GM21360 (cell line): ENCODE measurements around the gene TM4SF18.
A peak's percentile ranks its signal among the peaks of the same experiment; 100 is the strongest.
"Not testable (repeated sequence)": the region's sequence is repeated elsewhere in the genome, so short reads cannot be mapped to it uniquely, and the experiment has no call there.

Source experiments
- ATAC-seq: cut with Tn5 transposase; IDR thresholded peaks from one replicate; pipeline ENCODE4 v1.9.1; 2021; ENCODE audit warnings: mild to moderate bottlenecking, moderate library complexity; ENCODE audit not compliant: unreplicated experiment

The TM4SF18 gene

DNA sequence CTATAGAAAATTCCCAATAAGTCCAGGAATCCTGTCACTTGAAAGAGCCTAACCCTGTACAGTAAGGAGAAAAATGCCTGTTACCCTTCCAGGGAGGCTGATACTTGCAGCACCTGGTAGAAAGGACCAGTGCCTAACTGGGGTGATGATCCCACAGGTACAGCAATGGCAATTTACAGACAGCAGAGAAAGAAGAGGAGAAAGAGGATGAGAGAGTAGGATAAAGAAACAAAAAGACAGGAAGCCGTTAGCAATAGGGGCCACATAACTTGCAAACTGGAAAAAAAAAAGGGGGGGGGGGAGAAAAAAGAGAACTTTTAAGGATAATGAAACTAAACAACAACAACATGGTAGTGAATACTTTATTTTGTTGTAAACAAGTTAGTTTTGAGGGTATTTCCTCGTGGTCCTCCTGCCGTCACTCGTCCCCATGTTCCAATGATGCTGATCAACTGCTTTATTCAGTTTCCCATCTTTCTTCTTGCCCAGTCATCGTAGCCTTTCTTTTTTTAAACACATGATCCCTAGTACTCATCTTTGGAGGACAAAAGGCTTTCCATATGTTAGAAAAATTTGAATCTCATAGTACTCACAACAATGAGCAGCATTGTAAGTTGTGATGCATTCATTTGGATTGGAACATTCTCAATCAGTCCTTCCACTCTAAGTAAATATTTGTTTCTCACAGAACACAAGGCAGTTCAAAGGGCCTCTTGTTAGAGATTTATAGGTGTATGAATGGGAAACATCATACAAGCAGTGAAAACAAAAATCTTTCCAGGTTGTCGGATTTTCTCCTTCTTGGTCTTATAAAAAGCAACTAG is 35.5 kb upstream of the TM4SF18 start:
- no peak for ATAC-seq

DNA sequence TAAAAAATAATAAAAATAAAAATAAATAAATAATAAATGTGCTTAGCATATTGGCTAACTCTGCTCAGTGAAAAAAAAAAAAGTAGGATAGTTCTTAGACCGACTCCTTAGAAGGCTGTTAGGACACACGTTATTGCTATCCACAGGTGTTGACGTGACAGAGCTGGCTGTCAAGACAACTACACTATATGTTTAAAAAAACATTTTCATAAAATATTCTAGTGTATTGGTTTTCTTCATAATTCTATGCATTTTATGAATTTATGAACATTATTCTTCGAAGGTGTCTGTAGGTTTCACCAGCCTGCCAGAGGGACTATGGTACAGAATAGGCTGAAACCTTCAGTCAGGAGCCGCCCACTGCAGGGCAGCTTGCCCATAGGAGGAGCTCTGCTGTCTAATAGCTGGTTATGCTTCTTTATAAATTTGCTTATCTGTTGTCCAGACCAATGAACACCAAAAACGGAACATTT is 34.8 kb upstream of the TM4SF18 start:
- ATAC-seq: no peak

DNA sequence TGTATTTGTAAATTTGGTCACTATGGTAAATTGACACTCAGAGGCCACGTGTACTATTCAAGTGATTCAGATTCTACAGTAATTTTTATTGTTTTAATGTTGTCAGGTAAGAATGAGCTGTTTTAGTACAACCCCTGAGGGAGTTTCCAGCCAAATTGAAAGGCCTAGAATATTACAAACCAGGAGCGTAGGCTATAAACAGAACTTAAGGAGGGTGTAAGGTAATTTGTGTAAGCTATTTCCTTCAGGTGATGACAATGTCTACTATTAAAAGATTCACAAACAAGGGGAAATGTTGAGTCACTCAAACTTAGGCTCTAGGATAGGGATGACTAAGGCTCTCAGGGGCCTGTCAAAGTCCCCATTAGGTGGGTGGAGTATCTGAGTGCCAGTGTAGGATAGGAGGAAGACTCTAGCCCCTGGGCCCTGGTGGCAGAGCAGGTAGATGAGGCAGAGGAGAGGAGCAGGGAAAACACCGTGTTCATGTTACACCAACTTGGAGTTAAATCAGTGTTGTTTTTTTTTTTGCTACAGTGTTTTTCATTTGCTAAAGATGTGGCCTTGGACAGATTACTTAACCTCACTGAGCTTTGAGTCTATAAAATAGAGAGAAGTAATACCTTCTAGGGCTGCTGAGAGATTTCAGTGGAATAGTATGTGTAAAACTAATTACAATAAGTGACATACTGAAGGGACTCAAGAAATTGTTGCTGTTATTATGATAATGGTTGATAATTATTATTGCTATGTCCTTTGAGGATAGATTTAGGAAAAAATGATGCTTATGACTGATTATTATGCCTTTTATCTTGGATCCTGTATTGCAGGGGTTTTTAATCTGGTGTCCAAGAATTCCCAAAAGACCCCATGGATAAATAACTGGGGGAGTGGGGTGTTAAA is 33.8 kb upstream of the TM4SF18 start:
- no peak for ATAC-seq

DNA sequence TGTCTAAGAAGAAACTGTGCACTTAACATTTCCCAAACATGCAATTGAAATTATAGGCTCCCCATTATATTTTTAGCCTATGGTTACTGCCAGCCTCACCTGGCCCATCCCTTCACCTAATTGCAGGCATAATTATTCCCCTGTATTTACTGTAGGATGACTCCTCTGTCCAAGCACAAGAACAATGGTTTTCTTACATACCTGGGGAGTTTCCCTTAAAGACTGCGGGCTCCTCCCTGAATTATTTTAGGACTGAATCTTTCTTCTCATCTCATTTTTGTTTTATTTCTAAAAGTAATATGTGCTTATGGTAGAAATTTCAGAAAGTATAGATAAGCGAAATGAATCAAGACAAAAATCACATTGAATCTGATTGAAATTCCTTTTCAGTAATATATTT is 32.6 kb upstream of the TM4SF18 start:
- no peak for ATAC-seq

DNA sequence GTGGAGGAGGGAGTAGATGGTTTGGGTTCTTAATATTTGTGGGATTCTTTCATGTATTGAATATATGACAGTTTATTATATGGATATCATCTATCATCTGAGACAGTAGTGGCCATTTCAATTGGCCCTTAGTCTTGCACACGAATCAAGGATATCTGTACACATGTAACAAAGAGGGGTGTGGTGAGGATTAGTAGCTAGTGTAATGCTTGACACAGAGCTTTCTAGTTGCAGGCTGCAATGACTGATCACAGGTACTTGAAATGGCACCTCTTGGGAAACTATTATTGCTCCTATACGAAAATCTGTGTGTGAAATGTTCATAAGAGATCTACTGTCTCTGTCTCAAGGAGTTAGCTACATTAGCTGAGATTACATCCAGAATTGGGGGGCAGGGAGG is 31.2 kb upstream of the TM4SF18 start:
- no peak for ATAC-seq

DNA sequence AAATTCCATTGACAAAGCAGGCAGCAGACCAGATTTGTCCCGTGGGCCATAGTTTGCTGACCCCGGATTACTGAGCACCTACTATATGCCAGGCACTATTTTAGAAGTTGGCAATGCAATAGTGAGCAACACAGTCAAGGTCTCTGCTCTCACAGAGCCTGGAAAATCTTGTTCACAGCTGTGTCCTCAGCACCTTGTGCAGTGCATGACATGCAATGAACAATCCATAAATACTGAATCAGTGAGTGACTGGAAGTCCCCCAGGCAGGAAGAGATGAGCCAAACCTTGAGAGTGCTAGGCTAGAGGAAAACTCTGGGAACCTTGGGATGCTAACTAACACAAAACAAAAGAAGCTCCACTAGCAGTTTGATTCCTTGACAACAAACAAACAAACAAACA is 29.6 kb upstream of the TM4SF18 start:
- ATAC-seq: no peak

DNA sequence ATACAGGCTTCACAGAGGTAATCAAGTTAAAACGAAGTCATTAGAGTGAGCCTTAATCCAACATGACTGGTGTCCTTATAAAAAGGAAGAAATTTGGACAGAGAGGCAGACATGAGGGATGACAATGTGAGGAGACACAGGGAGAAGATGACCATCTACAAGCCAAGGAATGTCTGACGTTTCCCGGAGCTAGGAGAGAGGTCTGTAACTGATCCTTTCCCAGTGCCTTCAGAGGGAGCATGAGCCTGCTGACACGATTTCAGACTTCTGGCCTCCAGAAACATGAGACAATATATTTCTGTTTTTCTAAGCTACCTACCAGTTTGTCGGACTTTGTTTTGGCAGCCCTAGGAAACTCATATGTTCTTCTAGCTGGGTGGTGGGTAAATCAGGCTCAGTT is 28.9 kb upstream of the TM4SF18 start:
- no peak for ATAC-seq

DNA sequence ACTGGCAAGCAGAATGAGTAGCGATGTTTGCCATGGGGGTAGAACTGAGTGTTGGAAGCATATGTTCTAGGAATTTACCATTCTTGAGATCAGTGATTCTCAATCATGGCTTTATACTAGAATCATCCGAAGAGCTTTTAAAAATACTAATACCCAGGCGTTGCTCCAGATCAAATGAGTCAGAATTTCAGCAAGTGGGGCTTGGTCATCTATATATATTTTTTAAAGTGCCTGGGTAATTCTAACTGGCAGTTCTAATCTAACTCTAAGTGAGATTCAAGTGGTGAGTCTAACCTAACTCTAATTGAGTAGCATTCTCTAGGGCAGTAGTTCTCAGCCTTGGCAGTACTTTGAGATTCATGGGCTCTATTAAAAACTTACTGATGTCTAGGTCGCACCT is 23.2 kb upstream of the TM4SF18 start:
- ATAC-seq: no peak

DNA sequence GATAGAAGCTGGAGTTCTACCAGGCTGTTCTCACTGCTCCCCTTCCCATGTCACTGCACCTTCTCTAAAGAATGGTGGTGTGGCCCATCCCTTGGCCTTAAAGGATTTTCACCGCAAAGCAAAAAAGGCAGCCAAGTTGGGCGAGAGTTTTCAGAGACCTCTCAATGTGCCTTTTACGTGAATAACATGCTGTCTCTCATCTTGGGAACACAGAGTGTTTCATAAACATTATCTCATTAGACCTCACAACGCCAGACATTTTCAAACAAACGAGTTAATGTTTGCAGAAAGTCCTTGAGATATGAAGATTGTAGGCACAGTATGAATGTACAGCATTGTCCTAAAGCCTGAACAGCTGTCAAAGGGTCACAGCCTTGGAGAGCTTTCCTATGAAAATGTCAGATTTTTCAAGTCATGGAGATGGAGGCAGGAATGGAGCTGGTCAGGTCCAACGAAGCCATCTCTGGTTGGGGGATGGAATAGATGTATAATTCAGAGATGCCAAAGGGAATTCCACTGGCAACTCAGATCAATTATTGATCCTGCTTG is 22.7 kb upstream of the TM4SF18 start:
- no peak for ATAC-seq

DNA sequence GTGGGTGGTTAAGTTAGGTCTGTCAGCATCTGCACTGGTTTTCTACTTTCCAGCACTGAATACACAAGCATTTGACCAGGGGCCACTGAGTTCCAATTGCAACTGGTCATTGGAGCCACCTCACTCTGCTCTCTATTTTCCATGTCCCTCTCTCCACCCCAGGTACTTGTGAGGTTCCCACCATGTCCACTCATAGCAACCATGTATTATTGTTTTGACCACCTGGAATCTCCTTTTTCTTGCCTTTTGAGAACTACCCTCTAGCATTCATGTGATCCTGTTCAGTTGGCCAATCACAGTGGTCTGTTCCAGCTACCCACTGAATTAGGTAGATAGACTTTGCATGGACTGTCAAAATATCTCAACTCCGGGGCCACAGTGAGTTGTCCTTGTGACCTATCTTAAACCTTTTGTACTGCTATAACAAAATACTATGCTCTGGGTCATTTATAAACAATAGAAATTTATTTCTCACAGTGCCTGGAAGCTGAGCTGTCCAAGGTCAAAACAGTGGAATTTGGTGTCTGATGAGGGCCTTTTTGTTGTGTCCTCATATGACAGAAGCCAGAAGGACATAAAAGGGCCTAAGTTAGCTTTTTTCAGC is 20.2 kb upstream of the TM4SF18 start:
- ATAC-seq: no peak

DNA sequence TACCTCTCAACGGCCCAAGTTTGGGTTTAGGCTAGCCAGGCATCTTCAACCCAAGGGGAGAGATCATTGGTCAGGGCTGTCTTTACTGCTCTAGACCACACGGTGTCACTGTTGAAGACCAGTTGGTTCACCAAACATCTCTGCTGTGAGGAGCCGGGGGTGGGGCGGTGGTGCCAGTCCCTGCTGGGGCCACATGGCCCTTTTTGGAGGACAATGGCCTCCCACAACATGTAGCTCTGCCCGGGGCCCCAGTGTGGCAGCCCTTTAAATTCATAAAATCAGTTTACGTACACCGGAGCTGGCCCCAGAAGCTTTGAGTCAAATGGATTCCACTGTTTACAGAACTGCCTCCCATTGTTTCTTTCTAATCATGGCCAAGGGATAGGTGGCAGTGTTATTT is 19.1 kb upstream of the TM4SF18 start:
- ATAC-seq: peak; percentile 92

DNA sequence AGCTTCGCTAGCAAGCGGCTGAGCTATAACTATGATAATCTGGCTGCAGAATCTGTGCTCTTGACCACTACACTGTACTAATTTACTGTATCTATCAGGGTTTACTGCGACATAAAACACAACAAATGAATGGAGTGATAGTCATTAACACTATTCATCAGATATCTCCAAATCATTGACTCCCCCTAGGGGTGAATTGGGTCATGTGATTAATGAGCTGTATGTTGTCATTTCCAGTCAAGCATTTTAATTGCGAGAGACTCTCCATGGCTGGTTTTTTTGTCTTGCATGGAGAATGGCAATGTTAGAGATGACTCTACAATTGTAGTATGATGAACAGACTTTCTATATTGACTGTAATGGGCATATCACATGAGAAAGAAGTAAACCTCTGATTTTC is 10.5 kb upstream of the TM4SF18 start:
- ATAC-seq: no peak

DNA sequence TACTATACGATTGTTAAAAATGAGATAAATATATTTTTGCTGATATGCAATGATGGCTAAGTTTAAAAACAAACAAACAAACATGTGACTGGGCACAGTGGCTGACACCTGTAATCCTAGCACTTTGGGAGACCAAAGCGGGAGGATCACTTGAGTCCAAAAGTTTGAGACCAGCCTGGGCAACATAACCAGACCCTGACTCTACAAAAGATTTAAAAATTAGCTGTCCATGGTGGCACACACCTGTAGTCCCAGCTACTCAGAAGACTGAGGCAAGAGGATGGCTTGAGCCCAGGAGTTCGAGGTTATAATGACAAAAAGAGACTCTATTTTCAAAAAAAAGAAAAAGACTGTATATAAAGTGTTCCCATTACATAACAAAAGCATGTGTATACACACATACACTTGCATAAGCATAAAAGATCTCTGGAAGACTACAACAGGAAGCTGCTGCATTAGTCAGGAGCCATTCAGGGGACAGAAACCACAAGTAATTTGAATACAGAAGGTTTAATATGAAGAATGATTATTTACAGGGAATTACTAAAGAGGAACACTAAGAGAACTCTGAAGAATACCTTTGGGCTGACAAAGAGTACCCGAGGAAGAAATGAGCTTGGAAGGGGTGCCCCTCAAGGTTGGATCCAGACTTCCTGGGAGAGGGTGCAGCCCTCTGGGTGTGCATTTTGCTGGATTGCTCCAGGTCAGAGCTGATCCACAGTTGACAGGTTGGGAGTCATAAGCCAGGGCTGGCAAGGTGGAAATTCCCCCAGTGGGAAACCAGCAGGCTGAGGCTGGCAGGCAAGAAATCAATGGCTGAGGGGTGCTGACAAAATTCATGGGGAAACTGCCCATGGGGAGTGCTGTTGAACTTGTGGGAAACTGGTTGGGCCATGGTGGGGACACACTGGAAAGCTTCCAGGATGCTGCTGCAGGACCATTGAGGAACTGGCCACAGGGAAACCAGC is 9.3 kb upstream of the TM4SF18 start:
- ATAC-seq: no peak

DNA sequence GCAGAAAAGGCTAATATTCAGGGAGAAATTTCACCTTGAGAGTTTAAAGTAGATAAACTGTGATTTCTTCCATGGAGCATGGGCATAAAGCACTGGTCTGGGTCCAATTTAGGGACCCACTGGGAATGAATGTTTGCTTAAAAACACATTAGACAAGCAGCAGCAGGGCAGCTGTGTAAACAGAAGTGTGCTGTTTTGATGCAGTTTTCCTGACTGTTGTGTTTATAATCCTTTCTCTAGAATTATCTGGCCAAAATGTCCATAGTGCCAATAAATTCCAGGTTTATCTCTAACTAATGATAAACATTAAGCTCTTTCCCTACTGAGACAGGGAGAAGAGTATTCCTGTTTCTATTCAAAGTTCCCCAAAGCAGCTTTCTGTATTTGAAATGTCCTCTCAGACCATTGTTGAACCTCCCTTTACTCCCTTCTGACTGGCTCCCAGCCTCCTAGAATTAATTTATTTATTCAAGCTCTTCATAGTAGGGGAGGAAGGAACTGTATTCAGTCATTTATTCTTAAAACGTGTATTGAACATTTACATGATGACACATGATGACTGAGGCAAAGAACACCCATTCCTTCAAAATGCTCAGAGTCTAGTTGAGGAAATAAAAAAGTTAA is 7.0 kb upstream of the TM4SF18 start:
- ATAC-seq: no peak

DNA sequence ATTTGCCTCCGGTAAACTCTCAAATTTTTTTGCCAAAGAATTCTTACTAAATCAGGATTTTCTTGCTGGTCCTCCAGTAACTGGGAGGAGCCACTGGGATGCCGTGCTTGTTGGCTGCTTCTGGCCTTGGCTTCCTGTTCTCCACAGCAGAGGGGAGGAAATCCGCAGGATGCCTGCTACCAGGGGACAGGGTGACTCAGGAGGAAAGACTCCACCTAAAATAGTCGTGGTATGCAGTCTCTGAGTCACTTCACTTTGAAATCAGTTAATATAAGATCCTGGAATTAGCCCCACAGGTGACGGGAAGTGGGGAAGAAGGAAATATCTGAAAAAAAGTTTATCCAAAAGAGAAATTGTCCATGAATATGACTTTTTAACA is 6.5 kb upstream of the TM4SF18 start:
- ATAC-seq: no peak

DNA sequence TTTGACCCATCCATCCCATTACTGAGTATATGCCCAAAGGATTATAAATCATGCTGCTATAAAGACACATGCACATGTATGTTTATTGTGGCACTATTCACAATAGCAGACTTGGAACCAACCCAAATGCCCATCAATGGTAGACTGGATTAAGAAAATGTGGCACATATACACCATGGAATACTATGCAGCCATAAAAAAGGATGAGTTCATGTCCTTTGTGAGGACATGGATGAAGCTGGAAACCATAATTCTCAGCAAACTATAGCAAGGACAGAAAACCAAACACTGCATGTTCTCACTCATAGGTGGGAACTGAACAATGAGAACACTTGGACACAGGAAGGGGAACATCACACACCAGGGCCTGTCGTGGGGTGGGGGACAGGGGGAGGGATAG is 4.0 kb upstream of the TM4SF18 start:
- ATAC-seq: not testable (repeated sequence)

DNA sequence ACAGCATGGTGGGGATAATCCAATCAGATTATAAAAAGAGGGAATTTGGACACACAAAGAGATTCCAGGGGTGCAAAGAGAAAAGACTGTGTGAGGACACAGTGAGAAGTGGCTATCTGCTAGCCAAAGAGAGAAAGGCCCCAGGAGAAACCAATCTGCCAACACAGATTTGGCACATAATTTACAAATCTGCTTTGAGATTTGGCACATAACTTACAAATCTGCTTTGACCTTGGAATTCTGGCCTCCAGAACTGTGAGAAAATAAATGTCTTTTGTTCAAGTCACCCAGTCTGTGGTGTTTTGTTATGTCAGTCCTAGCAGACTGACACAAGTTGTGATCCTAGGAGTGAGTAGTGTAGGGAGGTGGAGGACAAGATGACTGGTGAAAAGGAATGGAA is 3.5 kb upstream of the TM4SF18 start:
- no peak for ATAC-seq

DNA sequence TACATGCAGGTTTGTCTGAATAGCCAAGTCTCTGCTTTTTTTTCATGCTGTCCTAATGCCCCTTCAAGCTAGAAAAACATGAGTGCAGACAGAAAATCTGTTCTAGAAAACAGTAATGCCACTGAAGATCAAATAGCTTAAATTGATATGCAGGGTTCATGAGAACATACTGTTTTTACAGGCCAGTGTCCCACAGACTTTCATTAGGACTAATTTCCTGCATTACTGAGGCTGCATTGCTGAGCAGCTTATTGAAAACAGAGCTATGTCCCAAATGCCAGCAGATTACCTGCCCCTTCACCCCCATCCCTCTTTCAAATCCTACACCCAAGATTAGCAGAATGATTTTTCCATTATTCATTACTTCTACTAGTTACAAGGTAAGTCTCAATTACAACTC is 665 bp downstream of the TM4SF18 start:
- no peak for ATAC-seq

DNA sequence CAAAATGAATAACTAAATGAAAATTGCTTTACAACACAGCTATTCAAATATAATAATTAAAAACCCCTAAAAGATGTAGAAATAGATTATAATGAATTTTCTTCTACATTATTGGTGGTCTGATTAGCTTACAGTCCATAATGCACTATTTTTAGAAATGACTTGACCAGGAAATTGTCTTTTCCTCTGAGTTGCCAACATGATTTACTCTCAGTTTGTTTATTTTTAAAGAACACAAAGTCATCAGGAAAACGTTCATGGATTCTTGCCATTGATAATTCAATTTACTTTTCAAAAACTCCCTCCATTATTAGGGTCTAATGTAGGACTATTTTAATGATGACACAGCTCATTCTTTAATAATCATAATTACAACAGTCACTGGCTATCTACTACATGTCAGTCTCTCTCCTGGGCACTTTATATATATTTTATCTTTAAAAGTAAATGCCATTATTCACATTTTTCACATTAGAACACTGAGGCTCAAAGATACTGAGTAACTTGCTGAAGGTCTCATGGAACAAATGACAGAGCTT is 1.1 kb downstream of the TM4SF18 start:
- ATAC-seq: no peak
